ENCODE measurements around the gene TUBGCP2. TPM values are rescaled to one million over a fixed set of nuclear protein-coding genes. Genes with fewer than 3 reads are reported as not detected.

The TUBGCP2 gene
- total RNA-seq, 1 experiment from 2014 or later = 52.4 TPM

GRCh38 chr10:133248334-133248715, 60.3 kb downstream of the TUBGCP2 start:
- no peak overlapping the region for H2BK20ac ChIP-seq (ENCODE audit: low read depth, low read length, poor library complexity, severe bottlenecking)
- Mint-ChIP-seq H3K9me3 (no peaks in the 10 kb centered on the region; a peak in 1 of 5 replicates), H3K27me3 (ENCODE audit: low read depth) (peaks cover 8% of the 10 kb centered on the region), H3K36me3 (ENCODE audit: insufficient read depth in 1 of 3, low read depth in 3 of 3) (no peaks in the 10 kb centered on the region), H3K27ac (no peak overlapping the region), H3K4me1 (peaks cover 21 to 31% of the 10 kb centered on the region in 2 experiments), H3K4me3 (no peak overlapping the region)
- H3K9ac ChIP-seq (ENCODE audit: extremely low read depth, insufficient read length, low read length) = no peak overlapping the region
- no peak overlapping the region for H2BK120ac ChIP-seq (ENCODE audit: low read depth, low read length, poor library complexity, severe bottlenecking)
- no peak overlapping the region for H3K4ac ChIP-seq (ENCODE audit: low read depth, low read length)
- no peak overlapping the region for H3K56ac ChIP-seq (ENCODE audit: insufficient read length, low read depth, low read length)
- TF ChIP-seq CTCF (conservative IDR thresholded peaks at IDR 0.05) = no peak
- no peak for DNase-seq
- H4K20me1 ChIP-seq (ENCODE audit: control insufficient read depth, insufficient read depth, insufficient read length) = no peaks in the 10 kb centered on the region
- no peaks in the 10 kb centered on the region for H3K79me1 ChIP-seq (ENCODE audit: insufficient read depth, low read depth, low read length, poor library complexity, severe bottlenecking)
- no peaks in the 10 kb centered on the region for H3K23me2 ChIP-seq (ENCODE audit: insufficient read length, low read depth, low read length, poor library complexity, severe bottlenecking)
- no peak overlapping the region for H2BK12ac ChIP-seq (ENCODE audit: insufficient read length, low read depth, low read length)
- no peak overlapping the region for H4K8ac ChIP-seq (replicated peaks; ENCODE audit: insufficient read length, low read depth, low read length)
- no peak overlapping the region for H3T11ph ChIP-seq (ENCODE audit: low read length)
- no peak overlapping the region for H4K5ac ChIP-seq (ENCODE audit: insufficient read length, low read depth, low read length)
- H3K27me3 ChIP-seq (ENCODE audit: insufficient read depth, low read length) = no peaks in the 10 kb centered on the region
- no peak overlapping the region for H2AFZ ChIP-seq (ENCODE audit: low read length)
- H3K27ac ChIP-seq (ENCODE audit: insufficient read length, low read depth, low read length) = no peak overlapping the region
- H3K79me2 ChIP-seq (ENCODE audit: insufficient read depth, low read length) = no peaks in the 10 kb centered on the region
- H2BK5ac ChIP-seq (ENCODE audit: insufficient read length, low read length) = no peak overlapping the region
- no peak overlapping the region for H3K23ac ChIP-seq (ENCODE audit: insufficient read length, low read depth, low read length)
- H3K9me3 ChIP-seq (ENCODE audit: control insufficient read depth, low read depth, low read length) = no peaks in the 10 kb centered on the region
- H2AK5ac ChIP-seq (ENCODE audit: insufficient read length, low read length) = no peak overlapping the region
- H3K4me2 ChIP-seq (ENCODE audit: insufficient read depth, insufficient read length, low read length) = no peak overlapping the region
- no peak overlapping the region for H2BK15ac ChIP-seq (ENCODE audit: low read depth, low read length)
- no peak overlapping the region for H3K18ac ChIP-seq (ENCODE audit: insufficient read length, low read depth, low read length)
- no CpG with 5 or more reads among the region's 12 CpGs for WGBS (ENCODE audit: extremely low coverage, insufficient read length, low lambda C conversion rate)
- H3K4me1 ChIP-seq (ENCODE audit: insufficient read depth, low read length) = no peaks in the 10 kb centered on the region
- no peak overlapping the region for H4K91ac ChIP-seq (ENCODE audit: insufficient read length, low read depth, low read length)
- H3K14ac ChIP-seq (ENCODE audit: insufficient read depth, low read length) = no peak overlapping the region

Data from H9 (cell line).